Measurements from ENCODE around the gene KRT77. TPM values are rescaled to one million over a fixed set of nuclear protein-coding genes. Genes with fewer than 3 reads are reported as not detected.
"Not testable (repeated sequence)": the region's sequence is repeated elsewhere in the genome, so short reads cannot be mapped to it uniquely, and the experiment has no call there.

KRT77 gene
- total and polyA plus RNA-seq, 7 donors, result 0.01 TPM; not detected in 6

DNA sequence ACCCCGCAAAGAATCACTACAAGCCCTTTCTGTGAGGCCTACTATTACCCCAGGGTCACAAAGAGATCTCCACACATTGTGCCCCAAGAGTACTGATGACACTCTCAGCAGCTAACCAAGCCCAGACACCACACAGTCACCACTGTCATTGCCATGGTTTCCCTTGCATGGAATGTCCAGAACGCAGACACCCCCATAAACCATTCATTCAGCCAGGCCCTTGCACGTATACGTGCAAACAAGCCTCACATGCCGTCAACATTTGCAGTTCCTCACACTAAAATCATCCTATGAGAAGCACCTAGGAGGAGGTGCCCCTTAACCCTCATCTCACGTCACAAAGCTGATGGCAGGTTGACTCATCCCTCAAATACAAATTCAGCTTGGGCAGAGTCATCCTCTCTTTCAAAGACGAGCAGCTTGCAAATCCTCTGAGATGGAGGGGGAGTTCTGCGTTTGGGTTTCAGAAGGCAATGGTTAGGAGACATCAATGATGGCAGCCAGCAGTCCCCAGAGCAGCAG is 17.1 kb upstream of the KRT77 start:
- Histone ChIP-seq H3K9me3 (no peaks in the 10 kb centered on the region), H3K4me1 (no peaks in the 10 kb centered on the region), H3K27me3 (peaks cover 0 to 16% (median 2%) of the 10 kb centered on the region in 3 donors), H3K4me3 (no peak overlapping the region), H3K36me3 (no peaks in the 10 kb centered on the region), H3K27ac (no peak overlapping the region)
- WGBS, 2 donors, result 74 to 77% methylated on average over 8 of the region's 8 CpGs
- no peak for DNase-seq
- intact Hi-C loops (cut with DNase I), result no loop called here
- no peak for TF ChIP-seq POLR2A (IDR thresholded peaks at IDR 0.05)
- TF ChIP-seq, protein P1, sequence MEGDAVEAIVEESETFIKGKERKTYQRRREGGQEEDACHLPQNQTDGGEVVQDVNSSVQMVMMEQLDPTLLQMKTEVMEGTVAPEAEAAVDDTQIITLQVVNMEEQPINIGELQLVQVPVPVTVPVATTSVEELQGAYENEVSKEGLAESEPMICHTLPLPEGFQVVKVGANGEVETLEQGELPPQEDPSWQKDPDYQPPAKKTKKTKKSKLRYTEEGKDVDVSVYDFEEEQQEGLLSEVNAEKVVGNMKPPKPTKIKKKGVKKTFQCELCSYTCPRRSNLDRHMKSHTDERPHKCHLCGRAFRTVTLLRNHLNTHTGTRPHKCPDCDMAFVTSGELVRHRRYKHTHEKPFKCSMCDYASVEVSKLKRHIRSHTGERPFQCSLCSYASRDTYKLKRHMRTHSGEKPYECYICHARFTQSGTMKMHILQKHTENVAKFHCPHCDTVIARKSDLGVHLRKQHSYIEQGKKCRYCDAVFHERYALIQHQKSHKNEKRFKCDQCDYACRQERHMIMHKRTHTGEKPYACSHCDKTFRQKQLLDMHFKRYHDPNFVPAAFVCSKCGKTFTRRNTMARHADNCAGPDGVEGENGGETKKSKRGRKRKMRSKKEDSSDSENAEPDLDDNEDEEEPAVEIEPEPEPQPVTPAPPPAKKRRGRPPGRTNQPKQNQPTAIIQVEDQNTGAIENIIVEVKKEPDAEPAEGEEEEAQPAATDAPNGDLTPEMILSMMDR (IDR thresholded peaks at IDR 0.05), result no peak
- no peak for TF ChIP-seq EP300 (IDR thresholded peaks at IDR 0.05)
- TF ChIP-seq POLR2AphosphoS5 (IDR thresholded peaks at IDR 0.05), result no peak

DNA sequence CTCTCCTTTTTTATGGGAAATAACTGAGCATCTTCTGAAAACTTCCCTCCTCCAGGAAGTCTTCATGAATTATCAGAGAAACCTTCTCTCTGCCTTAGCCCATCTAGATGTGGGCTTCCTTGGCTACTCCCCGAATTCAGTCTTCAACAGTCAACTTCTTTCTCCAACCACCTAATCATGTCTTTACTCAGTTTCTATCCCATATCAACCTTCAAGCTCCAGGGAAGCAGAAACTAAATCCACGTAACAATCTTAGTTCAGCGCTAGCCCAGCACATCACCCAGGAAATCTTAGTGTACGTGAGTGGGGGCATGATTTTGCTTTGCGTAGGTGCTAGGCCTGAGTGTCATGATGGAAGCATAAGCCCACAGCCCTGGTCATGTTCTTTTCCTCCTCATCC is 12.7 kb upstream of the KRT77 start:
- intact Hi-C loops (cut with DNase I), result no loop called here
- Histone ChIP-seq H3K4me3 (no peak overlapping the region), H3K9me3 (no peaks in the 10 kb centered on the region), H3K36me3 (no peaks in the 10 kb centered on the region), H3K27me3 (peaks cover 12 to 48% (median 32%) of the 10 kb centered on the region in 3 donors), H3K4me1 (peaks cover 0 to 10% (median 8%) of the 10 kb centered on the region in 4 donors), H3K27ac (no peak overlapping the region)
- WGBS, 2 donors, result 95 to 97% methylated on average over 5 of the region's 5 CpGs
- TF ChIP-seq POLR2AphosphoS5 (IDR thresholded peaks at IDR 0.05), result no peak
- no peak for TF ChIP-seq POLR2A (IDR thresholded peaks at IDR 0.05)
- TF ChIP-seq EP300 (IDR thresholded peaks at IDR 0.05), result no peak
- TF ChIP-seq, protein P1 (IDR thresholded peaks at IDR 0.05), result no peak
- DNase-seq, result no peak

DNA sequence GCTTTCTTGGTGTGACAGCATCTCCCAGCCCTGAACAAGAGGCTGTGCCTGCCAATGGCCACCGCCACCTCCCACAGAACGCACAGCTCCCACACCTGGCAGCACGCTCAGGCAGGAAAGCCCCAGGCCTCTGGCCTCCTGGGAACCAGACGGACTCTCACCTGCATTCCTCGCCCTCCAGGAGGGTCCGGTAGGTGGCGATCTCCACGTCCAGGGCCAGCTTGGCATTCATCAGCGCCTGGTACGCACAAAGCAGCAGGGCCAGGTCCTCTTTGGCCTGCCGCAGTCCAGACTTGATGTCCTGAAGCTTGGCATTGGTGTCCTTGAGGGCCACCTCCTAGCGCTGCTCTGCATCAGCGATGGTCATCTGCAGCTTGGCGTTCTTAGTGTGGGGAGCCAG is 12.1 kb upstream of the KRT77 start:
- Histone ChIP-seq H3K9me3 (no peaks in the 10 kb centered on the region), H3K4me3 (no peak overlapping the region), H3K27me3 (peaks cover 12 to 48% (median 32%) of the 10 kb centered on the region in 3 donors), H3K27ac (no peak overlapping the region), H3K36me3 (no peaks in the 10 kb centered on the region), H3K4me1 (peaks cover 0 to 10% (median 8%) of the 10 kb centered on the region in 4 donors)
- DNase-seq, result no peak
- intact Hi-C loops (cut with DNase I), result no loop called here
- no peak for TF ChIP-seq POLR2A (IDR thresholded peaks at IDR 0.05)
- 50 to 71% methylated on average over 14 of the region's 14 CpGs for WGBS, 2 donors

DNA sequence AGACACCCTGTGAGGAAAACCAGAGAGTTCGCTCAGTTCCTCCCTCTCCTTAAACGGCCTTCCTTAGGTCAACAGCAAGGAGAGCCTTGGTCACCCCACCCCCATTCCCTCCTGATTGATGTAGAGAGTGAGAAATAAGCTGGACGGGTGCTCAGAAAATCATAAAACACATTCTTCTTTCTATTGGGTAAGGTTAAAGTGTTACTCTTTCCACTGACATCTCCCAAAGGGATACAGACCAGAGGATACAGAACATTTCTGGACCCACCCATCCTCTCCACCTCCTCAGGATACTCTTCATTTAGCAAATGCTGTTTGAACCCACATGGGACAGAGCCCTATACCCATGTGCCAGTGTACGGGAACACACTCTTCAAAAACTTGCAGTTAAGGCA is 11.6 kb upstream of the KRT77 start:
- intact Hi-C loops (cut with DNase I), result no loop called here
- Histone ChIP-seq H3K9me3 (no peaks in the 10 kb centered on the region), H3K27me3 (peaks cover 12 to 48% (median 32%) of the 10 kb centered on the region in 3 donors), H3K4me3 (no peak overlapping the region), H3K36me3 (no peaks in the 10 kb centered on the region), H3K27ac (no peak overlapping the region), H3K4me1 (peaks cover 0 to 10% (median 8%) of the 10 kb centered on the region in 4 donors)
- TF ChIP-seq, protein P1 (IDR thresholded peaks at IDR 0.05), result no peak
- TF ChIP-seq POLR2A (IDR thresholded peaks at IDR 0.05), result no peak
- no peak for TF ChIP-seq EP300 (IDR thresholded peaks at IDR 0.05)
- TF ChIP-seq POLR2AphosphoS5 (IDR thresholded peaks at IDR 0.05), result no peak
- WGBS, 2 donors, result 50 to 73% methylated on average over 4 of the region's 4 CpGs
- DNase-seq, result no peak

DNA sequence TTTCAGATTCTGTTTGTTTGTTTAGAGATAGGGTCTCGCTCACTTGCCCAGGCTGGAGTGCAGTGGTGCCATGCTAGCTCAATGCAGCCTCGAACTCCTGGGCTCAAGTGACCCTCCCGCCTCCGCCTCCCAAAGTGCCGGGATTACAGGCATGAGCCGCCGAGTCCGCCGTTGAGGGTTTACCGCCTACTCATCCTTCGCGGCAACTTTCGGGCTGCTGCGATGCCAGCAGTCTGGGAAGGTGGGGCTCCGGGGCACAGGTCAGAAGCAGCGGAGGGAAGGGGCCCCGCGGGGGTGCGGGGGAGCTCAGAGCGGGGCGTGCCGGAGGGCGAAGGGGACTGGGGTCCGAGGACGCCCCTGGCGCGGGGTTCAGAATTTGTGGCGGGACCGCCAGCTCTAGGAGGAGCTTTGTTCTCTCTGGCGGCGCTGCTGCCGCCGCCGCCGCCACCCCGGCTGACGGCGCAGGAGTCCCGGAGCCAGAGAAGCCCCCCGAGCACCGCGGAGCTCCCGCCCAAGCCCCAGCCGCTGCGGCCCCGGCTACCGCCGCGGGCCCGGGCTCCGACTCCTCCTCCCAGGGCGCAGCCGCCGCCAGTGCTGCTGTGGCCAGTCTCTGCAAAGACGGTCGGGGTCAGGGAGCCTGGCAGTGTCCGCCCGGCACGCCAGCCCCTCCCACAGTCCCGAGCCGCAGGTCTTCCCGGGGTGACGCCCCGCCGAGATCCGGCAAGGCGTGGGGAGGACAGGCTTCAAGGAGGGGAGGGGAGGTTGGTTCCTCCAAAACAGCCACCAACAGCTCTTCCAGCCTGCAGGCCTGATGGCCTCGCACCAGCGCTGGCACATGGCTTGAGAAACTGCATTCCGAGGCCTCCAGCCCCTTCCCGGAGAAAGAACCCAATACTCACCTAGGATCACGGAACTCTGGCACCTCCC is 10.9 kb upstream of the KRT77 start:
- intact Hi-C loops (cut with DNase I), result no loop called here
- H3K36me3 ChIP-seq, result no peaks in the 10 kb centered on the region
- DNase-seq, result no peak
- WGBS, 2 donors, result 6% methylated on average over 72 of the region's 72 CpGs
- H3K4me3 ChIP-seq, result peak overlapping the region in 2 of 4 donors; percentile 25 to 26
- TF ChIP-seq, protein P1 (IDR thresholded peaks at IDR 0.05), result no peak
- TF ChIP-seq POLR2A (IDR thresholded peaks at IDR 0.05), result no peak
- no peak for TF ChIP-seq EP300 (IDR thresholded peaks at IDR 0.05)
- no peak for TF ChIP-seq POLR2AphosphoS5 (IDR thresholded peaks at IDR 0.05)
- peaks cover 0 to 10% (median 8%) of the 10 kb centered on the region in 4 donors for H3K4me1 ChIP-seq
- no peak overlapping the region for H3K27ac ChIP-seq
- H3K9me3 ChIP-seq, result no peaks in the 10 kb centered on the region
- peaks cover 12 to 48% (median 32%) of the 10 kb centered on the region in 3 donors for H3K27me3 ChIP-seq

DNA sequence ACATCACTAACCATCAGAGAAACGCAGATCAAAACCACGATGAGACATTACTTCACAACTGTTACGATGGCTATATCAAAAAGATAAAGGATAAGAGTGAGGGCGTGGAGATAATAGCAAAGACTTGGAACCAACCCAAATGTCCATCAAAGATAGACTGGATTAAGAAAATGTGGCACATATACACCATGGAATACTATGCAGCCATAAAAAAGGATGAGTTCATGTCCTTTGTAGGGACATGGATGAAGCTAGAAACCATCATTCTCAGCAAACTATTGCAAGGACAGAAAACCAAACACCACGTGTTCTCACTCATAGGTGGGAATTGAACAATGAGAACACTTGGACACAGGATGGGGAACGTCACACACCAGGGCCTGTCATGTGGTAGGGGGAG is 8.8 kb upstream of the KRT77 start:
- intact Hi-C loops (cut with DNase I); H3K4me1 ChIP-seq; H3K9me3 ChIP-seq; H3K27ac ChIP-seq; H3K4me3 ChIP-seq; DNase-seq; H3K36me3 ChIP-seq: not testable (repeated sequence)
- peaks cover 12 to 48% (median 32%) of the 10 kb centered on the region in 3 donors for H3K27me3 ChIP-seq
- WGBS, 2 donors, result 72 to 87% methylated on average over 6 of the region's 6 CpGs

All from sigmoid colon (tissue), 7 donors.